ENCODE data around the gene TACO1.
A peak's percentile ranks its signal among the peaks of the same experiment; 100 is the strongest.

Gene TACO1

DNA sequence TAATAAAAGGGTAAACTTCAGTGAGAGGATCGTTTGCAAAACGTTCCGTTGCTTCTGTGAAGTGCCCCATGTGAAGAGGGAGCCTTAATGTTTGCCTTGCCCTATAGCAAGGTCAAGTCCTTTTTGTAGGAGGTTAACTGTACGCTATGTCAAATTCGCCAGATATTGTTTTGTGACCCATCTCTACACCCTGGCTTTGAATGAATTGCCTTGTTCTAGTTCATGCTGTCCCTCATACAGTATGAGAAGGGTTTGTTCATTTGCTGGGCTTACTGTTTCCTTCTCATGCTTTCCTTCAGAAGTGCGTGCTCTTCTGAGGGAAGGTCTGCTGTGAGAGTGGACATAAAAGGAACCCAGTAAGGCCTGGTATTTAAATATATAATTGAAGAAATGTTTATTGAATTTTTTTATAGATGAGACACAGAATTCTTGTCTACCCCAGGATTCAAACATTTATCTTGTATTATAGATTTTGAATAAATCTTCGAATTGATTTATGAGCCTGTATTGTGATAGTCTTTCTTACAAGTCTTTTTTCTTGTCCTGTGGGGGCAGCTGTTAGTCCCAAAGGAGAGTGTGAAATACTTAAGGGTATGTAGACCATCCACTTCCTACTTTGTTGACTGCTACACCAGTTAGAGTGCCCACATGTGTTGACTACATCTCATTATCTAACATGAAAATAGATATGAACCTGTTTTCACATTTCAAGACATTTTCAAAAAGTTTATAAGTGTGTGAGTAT is 23.3 kb downstream of the TACO1 start:
- DNase-seq (ENCODE audit: extremely low read depth, insufficient read length), result no peak
- no peaks in the 10 kb centered on the region for H3K27me3 ChIP-seq (replicated peaks; ENCODE audit: control insufficient read depth, insufficient read depth, low read length)
- TF ChIP-seq, protein P1, sequence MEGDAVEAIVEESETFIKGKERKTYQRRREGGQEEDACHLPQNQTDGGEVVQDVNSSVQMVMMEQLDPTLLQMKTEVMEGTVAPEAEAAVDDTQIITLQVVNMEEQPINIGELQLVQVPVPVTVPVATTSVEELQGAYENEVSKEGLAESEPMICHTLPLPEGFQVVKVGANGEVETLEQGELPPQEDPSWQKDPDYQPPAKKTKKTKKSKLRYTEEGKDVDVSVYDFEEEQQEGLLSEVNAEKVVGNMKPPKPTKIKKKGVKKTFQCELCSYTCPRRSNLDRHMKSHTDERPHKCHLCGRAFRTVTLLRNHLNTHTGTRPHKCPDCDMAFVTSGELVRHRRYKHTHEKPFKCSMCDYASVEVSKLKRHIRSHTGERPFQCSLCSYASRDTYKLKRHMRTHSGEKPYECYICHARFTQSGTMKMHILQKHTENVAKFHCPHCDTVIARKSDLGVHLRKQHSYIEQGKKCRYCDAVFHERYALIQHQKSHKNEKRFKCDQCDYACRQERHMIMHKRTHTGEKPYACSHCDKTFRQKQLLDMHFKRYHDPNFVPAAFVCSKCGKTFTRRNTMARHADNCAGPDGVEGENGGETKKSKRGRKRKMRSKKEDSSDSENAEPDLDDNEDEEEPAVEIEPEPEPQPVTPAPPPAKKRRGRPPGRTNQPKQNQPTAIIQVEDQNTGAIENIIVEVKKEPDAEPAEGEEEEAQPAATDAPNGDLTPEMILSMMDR (IDR thresholded peaks at IDR 0.05; ENCODE audit: insufficient read depth, low read length, poor library complexity, severe bottlenecking), result no peak
- H3K4me3 ChIP-seq (replicated peaks; ENCODE audit: low read depth, low read length), result peak overlapping the region; percentile 85
- H3K36me3 ChIP-seq (ENCODE audit: control insufficient read depth, insufficient read depth, low read length), result no peaks in the 10 kb centered on the region

DNA sequence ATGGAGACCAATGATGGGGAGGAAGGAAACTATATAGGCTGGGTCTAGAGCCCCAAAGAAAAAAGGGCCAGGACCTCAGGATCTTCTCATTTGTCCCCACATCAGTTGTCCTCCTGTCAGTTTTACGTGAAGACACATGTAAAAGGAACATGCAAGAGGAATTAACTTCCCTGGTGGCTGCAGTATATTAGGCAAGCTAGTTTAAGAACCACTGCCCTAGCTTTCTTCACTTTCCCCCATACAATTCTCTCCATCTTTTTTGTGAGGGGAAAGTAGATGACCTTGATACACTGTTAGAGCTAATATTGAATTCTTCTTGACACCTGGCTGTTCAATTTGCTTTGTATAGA is 23.8 kb downstream of the TACO1 start:
- Histone ChIP-seq H3K27me3 (replicated peaks; ENCODE audit: control insufficient read depth, insufficient read depth, low read length) (no peaks in the 10 kb centered on the region), H3K4me3 (replicated peaks; ENCODE audit: low read depth, low read length) (no peak overlapping the region), H3K36me3 (ENCODE audit: control insufficient read depth, insufficient read depth, low read length) (no peaks in the 10 kb centered on the region)
- TF ChIP-seq, protein P1 (IDR thresholded peaks at IDR 0.05; ENCODE audit: insufficient read depth, low read length, poor library complexity, severe bottlenecking), result no peak
- DNase-seq (ENCODE audit: extremely low read depth, insufficient read length), result no peak

DNA sequence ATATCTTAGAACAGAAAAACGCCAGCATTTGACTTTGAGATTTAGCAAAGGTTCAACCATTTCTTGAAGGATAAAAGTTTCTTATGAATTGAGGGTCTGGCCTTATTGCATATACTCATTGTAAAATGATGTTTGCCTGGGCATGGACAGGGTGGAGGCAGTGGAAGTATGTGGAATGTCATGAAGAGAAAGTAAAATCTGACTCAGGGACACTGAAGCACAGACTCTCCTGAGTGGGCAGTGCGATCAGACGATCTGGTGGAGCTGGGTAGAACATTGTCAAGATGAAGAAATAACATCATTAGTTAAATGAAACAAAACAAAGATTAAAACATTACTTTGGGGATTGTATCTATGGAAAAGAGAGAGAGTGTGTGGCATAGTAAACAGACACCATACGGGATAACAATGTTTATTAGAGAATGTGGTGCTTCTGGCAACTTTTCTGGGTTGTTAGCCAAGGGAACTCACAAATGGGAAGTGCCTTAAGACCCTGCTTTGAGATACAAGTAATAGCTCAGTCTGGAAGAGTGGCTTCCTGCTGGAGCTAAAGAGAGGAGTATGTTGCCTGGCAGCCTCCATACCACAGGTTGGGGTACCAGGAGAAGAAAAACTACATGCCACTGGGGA is 26.0 kb downstream of the TACO1 start:
- TF ChIP-seq, protein P1 (IDR thresholded peaks at IDR 0.05; ENCODE audit: insufficient read depth, low read length, poor library complexity, severe bottlenecking), result no peak
- Histone ChIP-seq H3K4me3 (replicated peaks; ENCODE audit: low read depth, low read length) (no peak overlapping the region), H3K27me3 (replicated peaks; ENCODE audit: control insufficient read depth, insufficient read depth, low read length) (no peaks in the 10 kb centered on the region), H3K36me3 (ENCODE audit: control insufficient read depth, insufficient read depth, low read length) (no peaks in the 10 kb centered on the region)
- no peak for DNase-seq (ENCODE audit: extremely low read depth, insufficient read length)

DNA sequence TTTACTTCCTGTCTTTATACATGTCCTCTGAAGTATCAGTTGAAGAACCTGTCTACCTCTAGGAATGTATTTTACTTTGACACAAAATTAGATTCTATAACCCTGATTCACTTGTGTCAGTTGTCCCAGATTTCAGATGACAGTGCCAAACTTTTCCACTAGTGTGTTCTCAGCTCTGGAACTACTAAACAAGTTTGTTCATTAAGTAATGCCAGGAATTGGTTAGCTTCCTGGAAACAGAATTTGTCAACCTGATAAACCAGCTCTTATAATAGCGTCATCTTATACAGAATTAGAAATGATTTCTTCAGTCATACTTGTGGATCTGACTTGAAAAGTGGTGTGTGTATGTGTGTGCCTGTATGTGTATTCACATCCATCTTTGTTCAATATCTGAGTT is 28.9 kb downstream of the TACO1 start:
- no peak for DNase-seq (ENCODE audit: extremely low read depth, insufficient read length)
- TF ChIP-seq, protein P1 (IDR thresholded peaks at IDR 0.05; ENCODE audit: insufficient read depth, low read length, poor library complexity, severe bottlenecking), result no peak
- H3K36me3 ChIP-seq (ENCODE audit: control insufficient read depth, insufficient read depth, low read length), result peaks cover 1% of the 10 kb centered on the region; the same call in 1 of the 2 replicates
- H3K27me3 ChIP-seq (replicated peaks; ENCODE audit: control insufficient read depth, insufficient read depth, low read length), result no peaks in the 10 kb centered on the region
- no peak overlapping the region for H3K4me3 ChIP-seq (replicated peaks; ENCODE audit: low read depth, low read length)

DNA sequence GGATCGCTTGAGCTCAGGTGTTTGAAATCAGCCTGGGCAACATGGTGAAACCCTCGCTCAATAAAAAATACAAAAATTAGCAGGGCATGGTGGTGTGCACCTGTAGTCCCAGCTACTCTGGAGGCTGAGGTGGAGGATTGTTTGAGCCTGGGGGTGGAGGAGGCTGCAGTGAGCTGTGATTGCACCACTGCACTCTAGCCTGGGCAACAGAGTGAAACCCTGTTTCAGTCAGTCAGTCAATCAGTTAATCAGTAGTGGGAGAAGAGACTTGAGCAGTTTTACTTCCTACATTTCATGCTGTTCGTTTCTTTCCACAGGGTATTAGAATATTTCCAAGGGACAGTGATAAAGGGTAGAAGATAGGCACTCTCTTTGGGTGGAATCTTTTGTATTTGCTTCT is 30.4 kb downstream of the TACO1 start:
- Histone ChIP-seq H3K4me3 (replicated peaks; ENCODE audit: low read depth, low read length) (no peak overlapping the region), H3K27me3 (replicated peaks; ENCODE audit: control insufficient read depth, insufficient read depth, low read length) (no peaks in the 10 kb centered on the region), H3K36me3 (ENCODE audit: control insufficient read depth, insufficient read depth, low read length) (peaks cover 1% of the 10 kb centered on the region; the same call in 1 of the 2 replicates)
- DNase-seq (ENCODE audit: extremely low read depth, insufficient read length), result no peak
- TF ChIP-seq, protein P1 (IDR thresholded peaks at IDR 0.05; ENCODE audit: insufficient read depth, low read length, poor library complexity, severe bottlenecking), result no peak
